GM23248 (cell line): ENCODE measurements around the gene PTPRN2.

Source experiments
- EZH2 ChIP-seq: fragments of 200-600 bp; sonication (generic); IDR thresholded peaks from 2 replicates; pipeline ENCODE4 v1.6.1; 2018; ENCODE audit warnings: antibody characterized with exemption, mild to moderate bottlenecking; ENCODE audit not compliant: insufficient read depth, poor library complexity, severe bottlenecking
- EZH2phosphoT487 ChIP-seq: fragments of 200-600 bp; sonication (generic); IDR thresholded peaks from 2 replicates; pipeline ENCODE4 v1.6.1; 2018; ENCODE audit warnings: antibody characterized with exemption, moderate library complexity, mild to moderate bottlenecking, low read depth; ENCODE audit not compliant: insufficient read depth

- TF ChIP-seq EZH2, result no peak
- no peak for TF ChIP-seq EZH2phosphoT487
Observed at GRCh38 chr7:158021836-158022235, 565.8 kb downstream of the PTPRN2 start.
